Upper lobe of left lung (tissue), 4 donors: Measurements from ENCODE around the gene NHP2.

Experiments used
- CTCF ChIP-seq, 6 experiments: fragments of 450-650 bp in 4 of 6; fragments of 200-600 bp in 2 of 6; sonication (generic) in 2 of 6; IDR thresholded peaks; one replicate each; pipeline ENCODE4 v1.5.1; 2016 to 2019; ENCODE audit warnings: antibody characterized with exemption in 6 of 6
- POLR2A ChIP-seq, 4 donors: fragments of 450-650 bp; IDR thresholded peaks; one replicate each; pipeline ENCODE4 v1.5.1; 2016 to 2017; ENCODE audit warnings: antibody characterized with exemption in 4 of 4, mild to moderate bottlenecking in 2 of 4

GRCh38 chr5:178119915-178120606, 33.6 kb downstream of the NHP2 start:
- TF ChIP-seq POLR2A (IDR thresholded peaks at IDR 0.05) (no peak), CTCF (IDR thresholded peaks at IDR 0.05) (no peak)
